HG03060 (cell line): Measurements from ENCODE around the gene NPPA.

Experiments used
- ATAC-seq: cut with Tn5 transposase; IDR thresholded peaks from one replicate; pipeline ENCODE4 v1.9.1; 2021; ENCODE audit warnings: low read depth, moderate number of reproducible peaks; ENCODE audit not compliant: unreplicated experiment

The NPPA gene

DNA sequence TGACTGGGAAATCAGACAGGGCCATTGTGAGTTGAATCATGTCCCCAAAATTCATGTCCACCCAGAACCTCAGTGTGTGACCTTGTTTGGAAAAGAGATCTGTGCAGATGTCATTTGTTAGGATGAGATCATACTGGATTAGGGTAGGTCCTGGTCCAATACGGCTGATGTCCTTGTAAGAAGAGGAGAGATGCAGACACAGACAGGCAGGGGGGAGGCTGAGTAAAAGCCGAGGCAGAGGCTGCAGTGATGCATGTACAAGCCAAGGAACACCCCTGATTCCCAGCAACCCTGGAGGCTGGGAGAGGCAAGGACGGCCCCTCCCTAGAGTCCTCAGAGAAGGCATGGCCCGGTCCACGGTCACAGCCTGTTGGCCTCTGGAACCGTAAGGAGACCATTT, 27.0 kb upstream of the NPPA start:
- no peak for ATAC-seq

DNA sequence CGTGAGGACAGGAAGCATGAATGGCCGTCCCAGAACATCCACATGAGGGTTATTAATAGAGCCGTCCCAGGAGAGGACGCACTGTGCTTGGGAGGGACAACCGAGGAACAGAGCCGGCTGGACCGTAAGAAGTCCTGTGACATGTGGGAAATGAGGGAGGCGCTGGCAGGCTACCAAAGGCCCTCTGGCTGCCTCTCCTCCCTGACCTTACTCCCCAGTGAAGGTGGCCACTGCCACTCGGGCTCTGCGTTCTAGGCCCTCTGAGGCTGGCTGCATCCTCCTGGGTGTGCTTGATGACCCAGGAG, 26.6 kb upstream of the NPPA start:
- no peak for ATAC-seq

DNA sequence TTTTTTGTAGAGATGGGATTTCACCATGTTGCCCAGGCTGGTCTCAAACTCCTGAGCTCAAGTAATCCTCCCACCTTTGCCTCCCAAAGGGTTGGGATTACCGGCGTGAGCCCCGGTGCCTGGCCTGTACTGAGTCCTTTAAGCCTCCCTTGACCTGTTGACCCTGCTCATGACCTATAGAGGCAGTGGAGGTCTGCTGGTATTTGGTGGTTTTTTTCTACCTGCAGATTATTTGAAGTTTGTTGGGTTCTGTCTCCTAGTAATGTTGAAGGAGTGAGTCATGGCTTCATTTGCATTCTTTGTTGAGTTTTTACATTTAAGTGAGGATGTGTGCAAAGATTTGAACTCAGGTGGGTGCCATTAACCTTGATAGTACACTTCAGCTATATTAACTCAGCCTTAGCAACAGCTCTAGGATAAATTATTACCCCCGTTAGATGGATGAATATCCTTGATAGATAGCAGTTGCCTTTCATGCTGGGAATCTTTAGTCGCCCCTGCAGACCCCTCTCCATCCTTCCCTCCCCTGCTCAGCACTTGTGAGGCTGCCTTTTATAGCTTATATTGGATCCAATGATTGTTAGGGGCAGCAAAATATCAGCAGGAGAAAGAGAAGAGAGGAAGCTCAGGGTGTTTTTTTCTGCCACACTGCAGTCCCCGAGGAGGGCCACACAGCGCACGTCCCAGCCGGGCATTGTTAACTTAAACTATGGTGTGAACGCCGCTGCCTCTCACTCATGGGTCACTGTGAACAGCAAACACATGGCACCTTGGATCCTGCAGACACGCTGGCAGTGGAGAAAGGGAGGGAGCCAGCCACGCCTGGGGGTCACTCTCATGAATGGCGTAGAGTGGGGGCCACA, 26.0 kb upstream of the NPPA start:
- no peak for ATAC-seq

DNA sequence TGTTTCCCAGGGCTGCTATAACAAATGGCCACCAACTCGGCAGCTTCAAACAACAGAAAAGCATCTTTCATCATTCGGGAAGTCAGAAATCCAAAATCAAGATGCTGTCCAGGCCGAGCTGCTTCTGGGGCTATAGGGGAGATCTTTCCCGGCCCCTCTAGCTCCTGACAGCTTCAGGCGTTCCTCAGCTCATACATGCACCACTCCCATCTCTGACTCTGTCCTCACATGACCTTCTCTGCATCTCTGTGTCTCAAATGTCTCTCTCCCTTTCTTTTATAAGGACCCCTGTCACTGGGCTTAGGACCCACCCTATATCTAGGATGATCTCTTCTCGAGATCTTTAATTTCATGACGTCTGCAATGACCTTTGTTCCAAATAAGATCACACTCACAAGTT, 25.0 kb upstream of the NPPA start:
- no peak for ATAC-seq

DNA sequence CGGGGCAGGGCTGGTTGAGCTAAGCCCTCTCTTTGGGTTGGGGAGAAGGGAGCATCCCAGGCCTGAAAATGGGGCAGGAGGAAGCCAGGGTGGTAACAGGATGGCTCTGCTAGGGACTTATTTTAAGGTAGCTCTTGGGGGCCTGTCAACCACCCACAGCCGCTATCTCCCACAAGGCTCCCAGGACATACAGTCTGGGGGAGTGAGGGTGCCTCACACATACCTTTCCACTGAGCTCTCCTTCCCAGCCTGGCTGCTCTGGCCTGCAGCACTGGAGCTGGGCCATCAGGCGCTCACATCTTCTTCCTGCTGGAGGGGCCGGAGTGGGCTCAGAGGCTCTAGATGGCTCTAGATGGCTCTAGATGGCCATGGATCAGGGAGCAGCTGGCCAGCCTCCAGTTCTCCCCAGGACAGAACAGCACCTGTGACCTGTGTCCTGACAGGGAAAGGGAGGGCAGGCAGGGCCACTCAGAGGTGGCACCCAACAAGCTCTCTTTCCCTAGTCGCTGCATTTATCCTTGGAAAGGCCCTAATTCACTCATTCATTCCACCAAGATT, 22.1 kb upstream of the NPPA start:
- ATAC-seq, result no peak

DNA sequence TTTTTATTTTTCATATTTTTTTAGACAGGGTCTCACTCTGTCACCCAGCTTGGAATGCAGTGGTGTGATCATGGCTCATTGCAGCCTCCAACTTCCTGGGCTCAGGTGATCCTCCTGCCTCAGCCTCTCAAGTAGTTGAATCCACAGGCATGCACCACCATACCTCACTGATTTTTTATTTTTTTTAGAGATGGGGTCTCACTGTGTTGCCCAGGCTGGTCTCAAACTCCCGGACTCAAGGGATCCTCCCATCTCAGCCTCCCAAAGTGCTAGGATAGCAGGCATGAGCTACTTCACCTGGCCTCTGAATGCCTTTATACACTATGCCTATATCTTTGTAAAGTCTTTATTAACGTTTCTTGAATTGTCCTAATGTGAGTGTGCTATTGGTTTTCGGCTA, 21.5 kb upstream of the NPPA start:
- ATAC-seq, result no peak

DNA sequence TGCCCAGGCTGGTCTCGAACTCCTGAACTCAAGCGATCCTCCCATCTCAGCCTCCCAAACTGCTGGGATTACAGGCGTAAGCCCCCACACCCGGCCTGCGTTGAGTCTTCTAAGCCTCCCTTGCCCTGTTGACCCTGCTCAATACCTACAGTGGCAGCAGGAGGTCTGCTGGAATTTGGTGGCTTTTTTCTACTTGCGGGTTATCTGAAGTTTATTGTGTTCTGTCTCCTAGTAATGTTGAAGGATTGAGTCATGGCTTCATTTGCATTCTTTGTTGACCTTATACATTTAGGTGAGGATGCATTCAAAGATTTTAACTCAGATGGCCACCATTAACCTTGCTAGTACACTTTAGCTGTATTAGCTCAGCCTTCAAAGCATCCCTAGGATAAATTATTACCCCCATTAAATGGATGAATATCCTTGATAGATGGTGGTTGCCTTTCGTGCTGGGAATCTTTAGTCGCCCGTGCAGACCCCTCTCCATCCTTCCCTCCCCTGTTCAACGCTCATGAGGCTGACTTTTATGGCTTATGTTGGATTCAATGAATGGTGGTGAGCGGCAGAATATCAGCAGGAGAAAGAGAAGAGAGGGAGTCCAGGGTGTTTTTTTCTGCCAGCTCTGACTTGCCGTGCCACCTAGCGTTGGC, 20.9 kb upstream of the NPPA start:
- ATAC-seq, result no peak

DNA sequence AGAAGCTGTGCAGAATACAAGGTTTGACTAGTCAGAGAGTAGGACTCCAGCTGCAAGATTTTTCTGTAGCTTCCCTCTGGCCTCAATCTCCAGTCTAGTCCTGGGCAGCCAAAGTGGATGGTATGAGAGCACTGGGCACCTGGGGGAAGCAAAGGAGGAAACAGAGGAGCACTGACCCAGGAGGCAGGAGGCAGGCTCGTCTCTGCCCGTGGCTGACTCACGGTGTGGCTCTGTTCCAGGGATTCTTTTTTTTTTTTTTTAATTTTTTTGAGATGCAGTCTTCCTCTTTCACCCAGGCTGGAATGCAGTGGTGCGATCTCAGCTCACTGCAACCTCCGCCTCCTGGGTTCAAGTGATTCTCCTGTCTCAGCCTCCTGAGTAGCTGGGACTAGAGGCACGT, 15.3 kb upstream of the NPPA start:
- ATAC-seq, result no peak

DNA sequence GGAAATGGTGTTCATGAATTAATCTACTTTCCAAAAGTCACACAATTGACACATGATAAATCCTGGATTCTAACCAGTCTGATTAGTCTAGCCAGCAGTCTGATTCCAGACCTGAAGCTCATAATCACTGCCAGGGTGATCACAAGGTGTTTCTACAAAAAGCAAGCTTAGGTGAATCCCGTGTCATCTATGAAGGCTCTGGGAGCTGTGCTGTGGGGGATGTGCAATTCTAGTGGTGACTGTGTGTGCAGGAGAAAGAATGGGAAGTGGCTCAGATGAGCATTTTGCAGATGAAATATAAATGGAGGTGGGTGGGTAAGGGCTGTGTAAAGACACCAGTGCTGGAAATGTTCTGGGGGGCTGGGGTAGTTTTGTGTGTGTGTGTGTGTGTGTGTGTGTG, 13.0 kb upstream of the NPPA start:
- ATAC-seq, result no peak

DNA sequence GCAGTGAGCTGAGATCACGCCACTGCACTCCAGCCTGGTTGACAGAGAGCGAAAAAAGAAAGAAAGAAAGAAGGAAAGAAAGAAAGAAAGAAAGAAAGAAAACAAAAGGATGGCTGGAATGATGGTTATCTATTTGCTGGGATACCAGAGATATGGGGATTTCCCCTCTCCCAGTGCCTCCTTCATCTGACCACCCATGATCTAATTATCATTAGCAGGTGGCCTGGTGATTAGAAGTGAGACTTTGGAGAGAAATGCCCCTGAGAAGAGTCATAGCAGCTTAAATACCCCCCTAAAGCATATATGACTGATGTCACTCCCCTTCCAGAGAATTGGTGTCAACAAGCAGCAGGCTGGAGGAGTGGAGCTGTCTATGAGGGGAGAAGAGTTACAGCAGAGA, 12.5 kb upstream of the NPPA start:
- no peak for ATAC-seq

DNA sequence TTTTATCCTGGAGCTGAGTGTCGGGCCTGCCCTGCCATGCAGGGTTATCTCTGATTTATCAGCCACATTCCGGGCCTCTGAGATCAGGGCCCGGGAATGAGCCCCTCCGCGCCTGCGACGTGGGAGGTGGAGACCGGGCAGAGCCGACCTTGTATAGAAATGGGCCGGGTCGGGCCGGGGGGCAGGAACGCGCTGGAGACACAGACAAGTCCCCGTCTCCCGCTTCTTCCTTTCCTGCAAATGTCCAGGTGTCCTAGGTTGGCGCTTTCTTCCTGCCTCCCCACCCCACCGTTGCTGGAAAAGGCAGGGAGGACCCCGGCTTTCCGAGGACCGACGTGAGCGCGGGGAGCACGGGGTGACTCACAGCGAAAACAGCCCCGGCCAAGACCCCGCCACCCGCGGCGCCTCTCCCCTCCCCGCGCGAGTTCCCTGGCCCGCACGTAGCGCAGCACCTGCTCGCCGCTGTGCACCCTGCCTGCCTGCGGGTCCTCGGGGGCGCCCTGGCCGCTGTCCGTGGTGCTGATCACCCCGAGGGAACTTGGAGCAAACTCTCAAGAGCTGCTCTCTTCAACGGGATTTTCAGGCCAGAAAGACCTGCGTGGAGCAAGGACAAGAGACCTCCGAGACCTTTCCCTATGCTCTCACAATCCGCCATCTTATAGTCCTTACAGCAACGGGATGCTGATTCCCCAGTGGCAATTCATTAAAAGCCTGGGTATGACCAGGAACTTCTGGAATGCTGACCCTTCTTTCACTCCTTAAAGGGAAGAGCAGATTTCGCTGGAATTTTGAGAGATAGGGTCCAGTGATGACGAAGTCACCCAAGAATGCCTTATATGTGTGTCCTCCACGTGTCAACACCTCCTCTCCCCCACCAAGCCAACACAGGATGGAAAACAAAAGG, 11.6 kb upstream of the NPPA start:
- no peak for ATAC-seq

DNA sequence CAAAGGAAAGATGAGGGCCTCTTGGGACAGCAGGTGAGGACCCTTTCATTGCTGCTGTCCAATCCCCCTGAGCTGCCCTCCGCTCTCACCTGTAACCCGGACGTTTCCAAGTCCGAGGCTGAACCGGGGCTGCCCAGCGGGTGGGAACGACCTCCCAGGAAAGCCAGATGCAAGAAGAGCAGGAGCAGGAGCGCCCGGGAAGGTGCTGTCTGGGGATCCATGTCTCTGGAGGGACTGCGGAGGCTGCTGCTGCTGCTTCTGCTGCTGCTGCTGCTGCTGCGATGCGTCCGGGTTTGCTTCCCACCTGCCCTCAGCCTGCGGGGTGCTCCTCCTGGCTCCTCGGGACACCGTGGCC, 11.0 kb upstream of the NPPA start, which contains the start of gene NPPB:
Gene NPPB, minus strand, starts transcription at position 333 of the 355 bp plus-strand sequence. Its CDS starts 112 bp downstream, at position 221.
- ATAC-seq, result no peak

DNA sequence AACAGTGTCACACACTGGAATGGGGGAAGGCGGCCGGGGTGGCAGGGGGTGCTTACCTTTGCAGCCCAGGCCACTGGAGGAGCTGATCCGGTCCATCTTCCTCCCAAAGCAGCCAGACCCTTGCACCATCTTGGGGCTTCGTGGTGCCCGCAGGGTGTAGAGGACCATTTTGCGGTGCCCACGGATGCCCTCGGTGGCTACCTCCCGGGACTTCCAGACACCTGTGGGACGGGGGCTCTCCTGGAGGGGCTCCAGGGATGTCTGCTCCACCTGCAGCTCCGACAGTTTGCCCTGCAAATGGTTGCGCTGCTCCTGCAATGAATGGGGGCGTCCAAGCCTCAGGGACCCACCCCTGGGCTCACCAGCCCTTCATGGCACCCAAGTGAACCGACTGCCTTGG, 10.6 kb upstream of the NPPA start:
- ATAC-seq, result no peak

DNA sequence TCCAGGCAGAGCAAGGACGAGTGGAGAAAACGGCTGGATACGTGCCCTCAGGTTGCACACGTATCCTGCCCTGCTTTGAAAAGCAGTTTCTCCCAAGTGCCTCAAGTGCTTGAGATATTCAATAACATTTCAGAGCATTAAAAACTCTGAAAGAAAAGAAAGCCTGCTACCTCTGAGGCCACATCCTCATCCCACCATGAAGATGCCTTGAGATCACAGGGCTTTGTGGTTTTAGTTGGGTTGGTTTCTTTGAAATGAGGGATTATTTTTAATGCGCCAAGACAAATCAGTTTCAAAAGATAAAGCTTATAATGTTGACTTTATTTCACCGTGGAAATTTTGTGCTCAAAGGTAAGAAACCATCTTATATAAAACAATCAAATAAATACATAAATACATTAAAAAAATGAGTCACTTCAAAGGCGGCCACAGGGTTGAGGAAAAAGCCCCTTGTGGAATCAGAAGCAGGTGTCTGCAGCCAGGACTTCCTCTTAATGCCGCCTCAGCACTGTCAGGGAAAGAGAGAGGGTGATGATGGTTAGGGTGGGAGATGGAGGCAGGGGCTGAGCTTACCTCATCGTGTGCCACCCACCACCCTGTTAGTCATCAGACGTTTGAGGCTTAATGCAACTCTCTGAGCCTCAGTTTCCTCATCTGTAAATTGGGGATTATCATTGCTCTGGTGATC, 9.7 kb upstream of the NPPA start:
- no peak for ATAC-seq

DNA sequence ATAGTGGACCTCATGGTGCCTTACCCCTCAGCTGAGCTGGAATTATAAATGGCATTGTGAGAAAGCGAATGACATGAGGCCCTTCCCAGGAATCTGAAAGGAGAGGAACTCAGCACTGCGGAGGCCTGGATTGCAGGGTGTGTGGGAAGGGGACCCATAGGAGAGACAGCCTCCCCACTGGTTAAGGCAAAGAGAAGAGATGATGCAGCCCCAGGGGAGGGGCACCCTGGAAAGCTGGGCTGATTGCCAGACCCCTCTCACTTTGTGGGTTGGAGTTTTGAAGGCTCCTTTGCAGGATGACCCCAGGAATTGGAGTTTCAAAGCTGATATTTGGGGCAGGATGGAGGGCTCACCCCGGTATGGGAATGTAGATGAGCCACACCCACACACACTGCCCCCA, 9.1 kb upstream of the NPPA start:
- no peak for ATAC-seq

DNA sequence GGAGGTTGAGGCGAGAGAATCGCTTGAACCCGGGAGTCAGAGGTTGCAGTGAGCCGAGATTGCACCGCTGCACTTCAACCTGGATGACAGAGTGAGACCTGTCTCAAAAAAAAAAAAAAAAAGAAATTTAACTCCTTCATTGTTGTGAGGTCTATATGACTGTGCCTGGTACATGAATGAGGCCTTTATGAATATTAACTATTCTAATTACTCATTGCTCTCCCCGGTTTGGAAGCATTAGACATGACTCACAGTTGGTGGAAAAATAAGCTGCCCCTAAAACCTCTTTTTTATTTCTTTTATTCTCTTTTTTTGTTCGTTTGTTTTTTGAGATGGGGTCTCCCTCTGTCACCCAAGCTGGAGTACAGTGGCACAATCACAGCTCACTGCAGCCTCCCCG, 7.8 kb upstream of the NPPA start:
- no peak for ATAC-seq

DNA sequence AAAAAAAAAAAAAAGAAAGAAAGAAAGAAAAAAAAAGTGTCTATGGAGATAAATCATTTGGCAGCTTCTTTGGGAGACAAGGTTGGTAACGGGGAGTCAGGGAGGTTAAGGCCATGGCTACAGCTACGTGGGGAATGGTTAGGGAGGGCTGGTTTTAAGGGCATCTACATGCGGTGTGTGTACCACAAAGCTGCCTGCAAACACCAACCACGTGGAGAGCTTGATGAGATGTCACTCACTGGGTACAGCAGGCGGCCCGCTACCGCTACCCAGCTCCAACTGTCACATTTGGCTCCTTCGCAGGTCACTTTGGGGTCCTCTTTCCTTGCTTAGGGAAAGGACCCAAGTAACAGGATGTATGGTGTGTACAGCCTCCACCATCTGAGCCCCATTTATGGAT, 6.9 kb upstream of the NPPA start:
- no peak for ATAC-seq

DNA sequence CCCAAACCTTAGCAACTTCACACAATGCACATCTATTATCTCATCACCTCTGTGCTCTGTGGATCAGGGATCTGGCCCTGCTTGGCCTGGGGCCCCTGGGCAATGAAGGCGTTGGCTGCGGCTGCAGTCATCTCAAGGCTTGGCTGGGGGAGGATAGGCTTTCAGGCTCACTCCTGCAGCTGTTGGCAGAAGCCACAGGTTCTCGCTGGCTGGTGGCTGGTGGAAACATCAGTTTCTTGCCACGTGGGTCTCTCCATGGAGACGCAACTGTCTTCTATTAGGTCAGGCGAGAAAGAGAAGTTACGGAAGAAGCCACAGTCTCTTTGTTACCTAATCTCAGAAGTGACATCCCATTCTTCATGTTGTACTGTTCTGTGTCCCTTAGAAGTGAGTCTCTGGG, 3.6 kb upstream of the NPPA start:
- ATAC-seq, result no peak

DNA sequence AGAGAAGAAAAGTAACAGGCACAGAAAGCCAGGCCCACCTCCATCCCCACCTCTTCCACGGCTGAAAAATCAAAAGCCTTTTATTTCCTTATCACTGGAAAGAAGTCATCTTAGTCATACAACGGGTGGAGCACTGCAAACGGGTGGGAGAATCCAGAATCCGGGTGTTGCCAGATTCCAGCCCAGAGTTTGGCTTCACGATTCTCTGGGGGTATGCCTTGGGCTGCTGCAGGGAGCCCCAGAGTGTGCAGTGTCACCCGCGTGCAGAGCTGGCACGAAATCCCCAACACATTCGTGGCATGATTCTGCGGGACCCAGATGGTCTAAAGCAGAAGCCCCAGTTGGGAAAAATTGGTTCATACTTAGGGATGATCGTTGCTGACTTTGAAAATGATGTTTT, 2.6 kb upstream of the NPPA start:
- ATAC-seq, result no peak

DNA sequence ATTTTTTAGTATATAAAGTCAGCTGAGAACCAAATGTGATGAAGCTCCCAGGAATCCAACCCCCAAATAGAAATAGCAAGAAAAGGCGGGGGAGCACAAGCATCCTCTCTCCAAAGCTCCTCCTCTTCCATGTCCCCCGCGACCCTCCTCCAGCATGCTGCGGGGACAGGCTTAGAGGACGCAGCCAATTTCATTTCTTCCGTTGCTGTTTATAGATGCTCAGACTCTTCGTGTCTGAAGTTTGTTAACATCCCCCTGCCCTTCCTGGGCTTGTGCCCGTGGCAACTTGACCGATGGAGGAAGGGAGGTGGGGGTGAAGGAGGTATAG, 754 bp upstream of the NPPA start:
- no peak for ATAC-seq
